CD4-positive, CD25-positive, alpha-beta regulatory T cell (primary cell): ENCODE results near the gene CDH13. TPM values are rescaled to one million over a fixed set of nuclear protein-coding genes. Genes with fewer than 3 reads are reported as not detected.

ENCODE experiments used
- ATAC-seq, 2 donors: fragments of 150-1000 bp; cut with Tn5 transposase; one replicate each; pipeline ENCODE4 v1.10.0; 2021; ENCODE audit warnings: low read depth in 2 of 2, moderate number of reproducible peaks in 2 of 2, moderate library complexity in 1 of 2
- DNase-seq, 3 donors: peaks; one replicate each; pipeline versions ENCODE4 v3.0.0 to v3.0.0-alpha.2; 2012 to 2022; ENCODE audit warnings: mixed read lengths in 1 of 3
- H3K27ac ChIP-seq: one replicate; pipeline ENCODE4 v1.7.0; 2013; ENCODE audit warnings: mild to moderate bottlenecking, low read length; ENCODE audit not compliant: insufficient read depth, poor library complexity, severe bottlenecking
- H3K27me3 ChIP-seq: one replicate; pipeline ENCODE4 v1.7.0; 2013; ENCODE audit warnings: low read length; ENCODE audit not compliant: control insufficient read depth, insufficient read depth
- H3K36me3 ChIP-seq: one replicate; pipeline ENCODE4 v1.7.0; 2013; ENCODE audit warnings: mild to moderate bottlenecking, low read length, moderate library complexity; ENCODE audit not compliant: control insufficient read depth, insufficient read depth
- H3K4me1 ChIP-seq: 2 replicates; pipeline ENCODE4 v1.7.0; 2013; ENCODE audit warnings: mild to moderate bottlenecking, low read length; ENCODE audit not compliant: insufficient read depth, control insufficient read depth, poor library complexity, severe bottlenecking
- H3K4me3 ChIP-seq: one replicate; pipeline ENCODE4 v1.7.0; 2013; ENCODE audit warnings: low read depth, mild to moderate bottlenecking, low read length, moderate library complexity
- H3K9me3 ChIP-seq, 2 experiments: 1 replicate in 1 of 2; 2 replicates in 1 of 2; pipeline ENCODE4 v1.7.0; 2013; ENCODE audit warnings: low read length in 2 of 2, mild to moderate bottlenecking in 1 of 2, moderate library complexity in 1 of 2; ENCODE audit not compliant: control insufficient read depth in 2 of 2
- H3K27ac Mint-ChIP-seq, 3 donors: one replicate each; pipeline ENCODE4 v1.8.0; 2020 to 2022; ENCODE audit warnings: mild to moderate bottlenecking in 3 of 3, mixed read lengths in 3 of 3, moderate library complexity in 2 of 3
- H3K27me3 Mint-ChIP-seq: one replicate; pipeline ENCODE4 v1.8.0; 2022; ENCODE audit warnings: mild to moderate bottlenecking, mixed read lengths
- H3K36me3 Mint-ChIP-seq: one replicate; pipeline ENCODE4 v1.8.0; 2020; ENCODE audit warnings: mixed read lengths
- H3K4me1 Mint-ChIP-seq, 4 donors: one replicate each; pipeline ENCODE4 v1.8.0; 2020 to 2022; ENCODE audit warnings: mixed read lengths in 4 of 4, mild to moderate bottlenecking in 1 of 4
- H3K4me3 Mint-ChIP-seq, 4 donors: one replicate each; pipeline ENCODE4 v1.8.0; 2020 to 2022; ENCODE audit warnings: mild to moderate bottlenecking in 4 of 4, mixed read lengths in 4 of 4, moderate library complexity in 3 of 4
- H3K9me3 Mint-ChIP-seq, 7 donors: one replicate each; pipeline ENCODE4 v1.8.0; 2020 to 2022; ENCODE audit warnings: mixed read lengths in 7 of 7, mild to moderate bottlenecking in 3 of 7, moderate library complexity in 2 of 7
- polyA plus RNA-seq, 4 donors: library from polyadenylated mRNA; unstranded; fragments of 300-500 nt; fragmentation: Illumina TruSeq; gene quantifications; one replicate each; pipeline ENCODE4 v1.2.3, GENCODE V29; 2021
- total RNA-seq: library from RNA; stranded (reverse); gene quantifications from one replicate; pipeline ENCODE4 v1.2.3, GENCODE V29; 2022

The CDH13 gene
- total and polyA plus RNA-seq, 5 donors from 2014 or later: not detected

DNA sequence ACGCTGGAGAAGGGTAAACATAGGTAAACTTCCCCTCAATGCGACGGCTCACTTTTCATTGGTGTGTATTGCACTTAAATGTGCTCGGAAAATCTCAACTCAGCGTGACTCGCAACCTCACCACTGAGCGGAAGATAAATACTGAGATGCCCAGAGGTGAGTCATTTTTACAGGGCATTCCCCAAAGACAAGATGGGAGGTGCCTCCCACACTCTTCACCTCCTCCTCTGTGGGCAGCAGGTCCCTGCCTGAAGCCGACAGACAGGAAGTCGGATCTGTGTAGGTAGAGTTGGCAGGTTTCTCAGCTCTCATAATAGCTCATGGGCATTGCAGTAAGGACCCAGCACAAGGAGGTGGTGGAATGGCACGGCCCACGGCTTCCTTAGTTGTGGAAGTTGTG, 906.4 kb downstream of the CDH13 start:
- H3K27me3 ChIP-seq: no peaks in the 10 kb centered on the region
- H3K9me3 ChIP-seq: no peaks in the 10 kb centered on the region
- no peak for ATAC-seq
- H3K27ac ChIP-seq: no peak overlapping the region
- Mint-ChIP-seq H3K9me3 (peaks cover 0 to 6% (median 3%) of the 10 kb centered on the region in 7 donors), H3K36me3 (no peaks in the 10 kb centered on the region), H3K4me1 (no peaks in the 10 kb centered on the region), H3K27me3 (no peaks in the 10 kb centered on the region), H3K4me3 (peak overlapping the region in 1 of 4 donors; percentile 6), H3K27ac (no peak overlapping the region)
- H3K4me1 ChIP-seq: no peaks in the 10 kb centered on the region
- no peak overlapping the region for H3K4me3 ChIP-seq
- H3K36me3 ChIP-seq: no peaks in the 10 kb centered on the region
- no peak for DNase-seq

GRCh38 chr16:83538707-83539106, 911.9 kb downstream of the CDH13 start:
- Histone ChIP-seq H3K27me3 (no peaks in the 10 kb centered on the region), H3K9me3 (no peaks in the 10 kb centered on the region), H3K36me3 (no peaks in the 10 kb centered on the region), H3K4me3 (no peak overlapping the region), H3K27ac (no peak overlapping the region), H3K4me1 (no peaks in the 10 kb centered on the region)
- H3K36me3 Mint-ChIP-seq: no peaks in the 10 kb centered on the region
- H3K27ac Mint-ChIP-seq: no peak overlapping the region
- peaks cover 2 to 6% (median 4%) of the 10 kb centered on the region in 7 donors for H3K9me3 Mint-ChIP-seq
- no peaks in the 10 kb centered on the region for H3K4me1 Mint-ChIP-seq
- H3K27me3 Mint-ChIP-seq: no peaks in the 10 kb centered on the region
- ATAC-seq (no peak), DNase-seq (no peak)
- H3K4me3 Mint-ChIP-seq: no peak overlapping the region

- no peak overlapping the region for H3K4me3 ChIP-seq
- no peaks in the 10 kb centered on the region for H3K27me3 ChIP-seq
- no peaks in the 10 kb centered on the region for H3K9me3 ChIP-seq
- Mint-ChIP-seq H3K4me3 (no peak overlapping the region), H3K4me1 (no peaks in the 10 kb centered on the region), H3K9me3 (peaks cover 2 to 7% (median 4%) of the 10 kb centered on the region in 7 donors), H3K36me3 (no peaks in the 10 kb centered on the region), H3K27ac (no peak overlapping the region), H3K27me3 (no peaks in the 10 kb centered on the region)
- H3K27ac ChIP-seq: no peak overlapping the region
- DNase-seq (no peak), ATAC-seq (no peak)
- H3K36me3 ChIP-seq: no peaks in the 10 kb centered on the region
- no peaks in the 10 kb centered on the region for H3K4me1 ChIP-seq
Observed at GRCh38 chr16:83539736-83540490, 913.1 kb downstream of the CDH13 start.

DNA sequence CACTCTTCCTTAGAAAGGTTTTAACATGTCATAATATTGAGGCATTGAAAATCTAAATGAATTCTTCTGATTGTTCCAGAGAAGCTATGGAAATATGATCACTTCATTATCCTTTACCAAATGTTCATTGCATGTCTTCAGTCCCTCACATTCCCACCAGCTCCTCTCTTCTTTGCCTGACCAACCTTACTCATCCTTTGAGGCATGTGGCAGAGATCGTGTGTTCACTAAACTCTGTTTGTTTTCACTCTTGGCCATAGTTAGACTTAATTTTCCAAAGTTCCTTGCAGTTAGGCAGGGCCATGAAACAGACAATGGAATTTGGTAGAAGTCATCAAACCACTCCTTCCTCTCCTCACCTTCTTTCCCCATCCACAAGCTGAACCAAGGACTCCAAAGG, 914.5 kb downstream of the CDH13 start:
- Mint-ChIP-seq H3K27ac (no peak overlapping the region), H3K27me3 (no peaks in the 10 kb centered on the region), H3K36me3 (no peaks in the 10 kb centered on the region), H3K4me1 (no peaks in the 10 kb centered on the region), H3K9me3 (peaks cover under 1 to 8% (median 4%) of the 10 kb centered on the region in 7 donors), H3K4me3 (no peak overlapping the region)
- Histone ChIP-seq H3K9me3 (no peaks in the 10 kb centered on the region), H3K27me3 (no peaks in the 10 kb centered on the region), H3K4me1 (no peaks in the 10 kb centered on the region), H3K36me3 (no peaks in the 10 kb centered on the region), H3K4me3 (no peak overlapping the region), H3K27ac (no peak overlapping the region)
- ATAC-seq (no peak), DNase-seq (no peak)

DNA sequence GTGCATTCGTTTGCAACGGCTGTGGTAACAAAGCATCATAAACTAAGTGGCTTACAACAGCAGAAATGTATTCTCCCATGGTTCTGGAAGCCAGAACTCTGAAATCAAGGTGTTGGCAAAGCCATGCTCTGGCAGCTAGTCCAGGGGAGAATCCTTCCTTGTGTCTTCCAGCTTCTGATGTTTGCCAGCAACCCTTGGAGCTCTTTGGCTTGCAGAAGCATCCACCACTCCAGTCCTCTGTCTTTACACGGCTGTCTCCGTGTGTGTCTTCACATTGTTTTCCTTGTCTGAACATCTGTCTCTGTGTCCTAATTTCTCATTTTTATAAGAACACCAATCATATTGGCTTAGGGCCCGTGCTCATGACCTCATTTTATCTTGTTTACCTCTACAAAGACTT, 915.7 kb downstream of the CDH13 start:
- Histone ChIP-seq H3K27me3 (no peaks in the 10 kb centered on the region), H3K36me3 (no peaks in the 10 kb centered on the region), H3K27ac (no peak overlapping the region), H3K9me3 (no peaks in the 10 kb centered on the region), H3K4me3 (no peak overlapping the region), H3K4me1 (no peaks in the 10 kb centered on the region)
- ATAC-seq: no peak
- DNase-seq: no peak
- no peaks in the 10 kb centered on the region for H3K4me1 Mint-ChIP-seq
- H3K4me3 Mint-ChIP-seq: no peak overlapping the region
- peaks cover 0 to 8% (median 5%) of the 10 kb centered on the region in 7 donors for H3K9me3 Mint-ChIP-seq
- no peaks in the 10 kb centered on the region for H3K27me3 Mint-ChIP-seq
- no peaks in the 10 kb centered on the region for H3K36me3 Mint-ChIP-seq
- H3K27ac Mint-ChIP-seq: no peak overlapping the region

DNA sequence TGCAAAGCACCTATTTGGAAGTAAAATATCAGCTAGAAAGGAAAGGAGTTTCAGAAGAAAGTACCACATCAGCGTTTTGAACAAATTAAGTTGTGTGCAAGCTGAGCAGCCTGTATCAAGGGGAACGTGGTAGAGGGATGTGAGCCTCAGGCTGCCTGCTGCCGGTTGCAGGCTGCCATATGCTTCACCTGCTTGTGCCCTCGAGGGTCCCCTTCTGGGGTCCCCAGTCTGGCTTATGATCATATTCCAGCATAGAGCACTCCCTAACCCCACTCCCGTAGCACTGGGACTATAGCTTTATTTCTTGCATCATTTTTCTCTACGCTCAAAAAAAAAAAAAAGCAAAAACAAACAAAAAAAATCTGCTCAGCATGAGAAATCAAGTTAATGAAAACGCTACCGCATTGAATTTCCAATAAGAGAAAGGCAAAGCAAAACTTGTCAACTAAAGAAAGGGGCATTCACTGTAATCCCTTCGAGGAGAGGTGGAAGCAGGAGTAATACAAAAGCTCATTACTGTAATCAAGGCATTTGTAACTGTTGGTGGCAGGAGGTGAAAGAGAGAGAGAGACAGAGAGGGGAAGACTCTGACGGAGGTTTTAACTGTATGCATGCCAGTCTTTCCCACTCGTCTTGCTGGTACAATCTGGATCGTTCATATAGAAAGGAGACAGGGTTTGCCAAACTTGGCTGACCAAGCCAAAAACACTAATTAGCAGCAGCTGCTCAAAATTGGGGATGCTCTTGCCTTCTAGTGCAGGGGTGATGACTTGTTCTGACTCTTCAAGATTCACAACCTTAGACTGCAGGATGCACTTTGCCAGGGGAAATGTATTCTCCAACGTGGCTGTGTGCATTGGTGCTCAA, 922.8 kb downstream of the CDH13 start:
- Histone ChIP-seq H3K27me3 (no peaks in the 10 kb centered on the region), H3K4me1 (no peaks in the 10 kb centered on the region), H3K27ac (no peak overlapping the region), H3K4me3 (no peak overlapping the region), H3K36me3 (no peaks in the 10 kb centered on the region), H3K9me3 (peaks cover 0 to 4% of the 10 kb centered on the region in 2 experiments)
- H3K9me3 Mint-ChIP-seq: peaks cover 0 to 12% (median 8%) of the 10 kb centered on the region in 7 donors
- no peaks in the 10 kb centered on the region for H3K36me3 Mint-ChIP-seq
- no peak for DNase-seq
- no peak overlapping the region for H3K27ac Mint-ChIP-seq
- ATAC-seq: no peak
- no peaks in the 10 kb centered on the region for H3K4me1 Mint-ChIP-seq
- H3K4me3 Mint-ChIP-seq: no peak overlapping the region
- H3K27me3 Mint-ChIP-seq: no peaks in the 10 kb centered on the region

- Mint-ChIP-seq H3K36me3 (no peaks in the 10 kb centered on the region), H3K4me3 (no peak overlapping the region), H3K9me3 (peaks cover 0 to 12% (median 6%) of the 10 kb centered on the region in 7 donors), H3K4me1 (no peaks in the 10 kb centered on the region), H3K27me3 (no peaks in the 10 kb centered on the region), H3K27ac (no peak overlapping the region)
- ATAC-seq (no peak), DNase-seq (no peak)
- Histone ChIP-seq H3K27me3 (no peaks in the 10 kb centered on the region), H3K36me3 (no peaks in the 10 kb centered on the region), H3K27ac (no peak overlapping the region), H3K9me3 (peaks cover 0 to 4% of the 10 kb centered on the region in 2 experiments), H3K4me3 (no peak overlapping the region), H3K4me1 (no peaks in the 10 kb centered on the region)
Observed at GRCh38 chr16:83550183-83550569, 923.4 kb downstream of the CDH13 start.
